Left lung (tissue), 10 donors: ENCODE measurements around the gene TRAPPC2L. TPM values are rescaled to one million over a fixed set of nuclear protein-coding genes. Genes with fewer than 3 reads are reported as not detected.
"Not testable (repeated sequence)": the region's sequence is repeated elsewhere in the genome, so short reads cannot be mapped to it uniquely, and the experiment has no call there.

ENCODE experiments used
- ATAC-seq: fragments of 200-7000 bp; cut with Tn5 transposase; one replicate; pipeline ENCODE4 v1.9.1; 2020; ENCODE audit warnings: moderate library complexity
- DNase-seq, 4 donors: peaks; one replicate each; pipeline ENCODE4 v3.0.0-alpha.2; 2013 to 2020
- H3K27ac ChIP-seq, 2 donors: fragments of 200-600 bp; sonication (generic) in 1 of 2; one replicate each; pipeline versions ENCODE4 v1.5.0 to v1.8.0; 2020 to 2021
- H3K27me3 ChIP-seq, 2 donors: fragments of 200-600 bp; sonication (generic) in 1 of 2; one replicate each; pipeline versions ENCODE4 v1.5.0 to v1.8.0; 2020 to 2021
- H3K36me3 ChIP-seq, 2 donors: fragments of 200-600 bp; sonication (generic) in 1 of 2; one replicate each; pipeline versions ENCODE4 v1.5.0 to v1.8.0; 2020 to 2021
- H3K4me1 ChIP-seq, 2 donors: fragments of 200-600 bp; one replicate each; pipeline ENCODE4 v1.8.0; 2021
- H3K4me3 ChIP-seq, 2 donors: fragments of 200-600 bp; sonication (generic) in 1 of 2; one replicate each; pipeline versions ENCODE4 v1.5.0 to v1.8.0; 2020 to 2021; ENCODE audit warnings: mild to moderate bottlenecking in 1 of 2
- H3K9me3 ChIP-seq, 2 donors: fragments of 200-600 bp; sonication (generic) in 1 of 2; one replicate each; pipeline versions ENCODE4 v1.5.0 to v1.8.0; 2020 to 2021
- CTCF ChIP-seq, 2 donors: fragments of 200-600 bp; sonication (generic) in 1 of 2; IDR thresholded peaks; one replicate each; pipeline versions ENCODE4 v1.5.0 to v1.8.0; 2021; ENCODE audit warnings: antibody characterized with exemption in 2 of 2
- intact Hi-C, 2 donors: fragments of 100-400 bp; cut with DNase I; formaldehyde crosslinking; loops; one replicate each; pipeline versions ENCODE4 v1.11.2 to v1.14.2; 2022
- polyA plus RNA-seq, 6 donors: library from polyadenylated mRNA; unstranded; fragments of 120-200 nt; gene quantifications; one replicate each; pipeline ENCODE4 v1.2.1, GENCODE V29; 2013; ENCODE audit not compliant: insufficient read length in 6 of 6
- total RNA-seq, 2 donors: library from RNA; stranded (reverse); fragmentation: NEBNext Ultra II Directional; extraction: Animal tissue kit (Norgen Biotek cat#: 25700); gene quantifications; one replicate each; pipeline ENCODE4 v1.2.1, GENCODE V29; 2021
- donor health status: DM: no; HTN: yes; CAD: no.
- donor health status: DM: no; HTN: no; CAD: no.

TRAPPC2L gene
- total and polyA plus RNA-seq, 8 donors = 47.3 to 74.4 (median 69.4) TPM

DNA sequence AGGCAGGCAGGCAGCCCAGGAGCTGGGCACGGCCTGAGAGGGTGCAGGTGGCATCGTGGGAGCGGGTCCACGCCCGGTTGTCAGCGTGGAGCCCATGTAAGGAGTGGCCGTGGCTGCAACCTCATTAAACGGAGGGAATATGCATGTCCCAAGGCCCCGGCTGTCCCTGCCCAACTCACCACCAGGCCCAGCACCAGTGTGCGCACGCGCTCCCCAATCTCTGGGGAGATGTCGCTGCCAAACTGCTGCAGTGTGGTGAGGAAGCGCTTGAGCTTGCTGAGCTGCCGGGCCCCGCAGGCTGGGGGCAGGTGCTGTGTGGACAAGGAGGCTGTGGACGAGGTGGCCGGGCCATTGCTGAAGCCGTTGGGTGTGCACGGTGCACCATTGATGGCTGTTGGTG, 35.1 kb downstream of the TRAPPC2L start:
- TF ChIP-seq CTCF (IDR thresholded peaks at IDR 0.05) = no peak
- ATAC-seq = no peak
- Histone ChIP-seq H3K36me3 (peaks cover 0 to 34% of the 10 kb centered on the region in 2 donors), H3K27ac (no peak overlapping the region), H3K4me3 (no peak overlapping the region), H3K4me1 (peaks cover 0 to 5% of the 10 kb centered on the region in 2 donors), H3K27me3 (no peaks in the 10 kb centered on the region), H3K9me3 (no peaks in the 10 kb centered on the region)
- intact Hi-C loops = no loop called here
- no peak for DNase-seq

- intact Hi-C loops = no loop called here
- no peaks in the 10 kb centered on the region for H3K4me1 ChIP-seq
- ATAC-seq (no peak), DNase-seq (no peak)
- H3K27ac ChIP-seq = no peak overlapping the region
- no peaks in the 10 kb centered on the region for H3K27me3 ChIP-seq
- H3K4me3 ChIP-seq = no peak overlapping the region
- H3K9me3 ChIP-seq = no peaks in the 10 kb centered on the region
- peaks cover 0 to 45% of the 10 kb centered on the region in 2 donors for H3K36me3 ChIP-seq
- no peak for TF ChIP-seq CTCF (IDR thresholded peaks at IDR 0.05)
Measured at GRCh38 chr16:88893127-88893968, 36.4 kb downstream of the TRAPPC2L start.

DNA sequence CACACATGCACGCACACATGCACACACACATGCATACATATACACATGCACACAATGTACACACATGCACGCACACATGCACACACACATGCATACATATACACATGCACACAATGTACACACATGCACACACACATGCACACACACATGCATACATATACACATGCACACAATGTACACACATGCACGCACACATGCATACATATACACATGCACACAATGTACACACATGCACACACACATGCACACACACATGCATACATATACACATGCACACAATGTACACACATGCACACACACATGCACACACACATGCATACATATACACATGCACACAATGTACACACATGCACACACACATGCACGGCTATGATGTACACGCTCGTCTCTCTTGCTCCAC, 37.3 kb downstream of the TRAPPC2L start:
- intact Hi-C loops, H3K9me3 ChIP-seq, H3K4me1 ChIP-seq, H3K27ac ChIP-seq, ATAC-seq, H3K4me3 ChIP-seq, DNase-seq, H3K27me3 ChIP-seq: not testable (repeated sequence)
- peaks cover 0 to 47% of the 10 kb centered on the region in 2 donors for H3K36me3 ChIP-seq

DNA sequence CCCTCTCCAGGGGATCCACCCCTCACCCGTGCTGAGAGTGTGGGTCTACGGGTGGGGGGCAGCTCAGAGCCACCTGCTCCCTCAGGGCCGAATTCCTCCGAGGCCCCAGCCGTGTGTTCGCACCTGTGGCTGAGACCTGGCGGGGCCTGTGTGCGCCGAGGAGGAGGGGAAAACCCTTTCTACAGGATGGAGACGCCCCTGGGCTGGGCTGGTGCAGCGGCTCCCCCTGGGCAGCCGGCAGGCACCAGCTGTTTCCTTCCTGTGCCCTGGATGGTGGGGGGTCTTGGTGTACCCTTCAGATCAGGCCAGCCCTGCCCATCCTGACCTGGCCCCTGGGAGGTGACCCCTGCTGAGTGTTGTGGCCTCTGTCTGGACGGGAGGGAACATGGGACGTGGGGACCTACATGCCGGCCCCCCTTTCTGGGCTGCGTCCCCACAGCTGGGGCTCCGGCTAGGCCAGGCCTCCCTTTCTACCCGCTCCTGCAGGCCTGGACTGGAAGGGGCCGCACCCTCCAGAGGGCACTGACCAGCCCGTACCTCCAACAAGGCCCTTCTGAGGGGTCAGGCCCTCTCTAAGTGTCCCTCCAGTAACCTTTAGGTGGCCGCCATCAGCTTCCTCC, 37.9 kb downstream of the TRAPPC2L start:
- no peak overlapping the region for H3K27ac ChIP-seq
- H3K27me3 ChIP-seq = no peaks in the 10 kb centered on the region
- H3K9me3 ChIP-seq = no peaks in the 10 kb centered on the region
- no peaks in the 10 kb centered on the region for H3K4me1 ChIP-seq
- ATAC-seq (no peak), DNase-seq (no peak)
- intact Hi-C loops = no loop called here
- H3K4me3 ChIP-seq = no peak overlapping the region
- no peak for TF ChIP-seq CTCF (IDR thresholded peaks at IDR 0.05)
- H3K36me3 ChIP-seq = peaks cover 0 to 52% of the 10 kb centered on the region in 2 donors

GRCh38 chr16:88895335-88895734, 38.4 kb downstream of the TRAPPC2L start:
- Histone ChIP-seq H3K27me3 (no peaks in the 10 kb centered on the region), H3K36me3 (peaks cover 0 to 53% of the 10 kb centered on the region in 2 donors), H3K27ac (no peak overlapping the region), H3K4me1 (no peaks in the 10 kb centered on the region), H3K9me3 (no peaks in the 10 kb centered on the region), H3K4me3 (no peak overlapping the region)
- DNase-seq (no peak), ATAC-seq (no peak)
- intact Hi-C loops = no loop called here
- TF ChIP-seq CTCF (IDR thresholded peaks at IDR 0.05) = no peak
